ENCODE data around the gene C4BPB.

- TF ChIP-seq, protein P1, sequence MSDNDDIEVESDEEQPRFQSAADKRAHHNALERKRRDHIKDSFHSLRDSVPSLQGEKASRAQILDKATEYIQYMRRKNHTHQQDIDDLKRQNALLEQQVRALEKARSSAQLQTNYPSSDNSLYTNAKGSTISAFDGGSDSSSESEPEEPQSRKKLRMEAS (IDR thresholded peaks at IDR 0.05), result no peak
- TF ChIP-seq RAD21 (IDR thresholded peaks at IDR 0.05; ENCODE audit: low read depth) (no peak), EP300 (IDR thresholded peaks at IDR 0.05; ENCODE audit: borderline replicate concordance) (no peak), CREB1 (IDR thresholded peaks at IDR 0.05; ENCODE audit: low read depth) (no peak), USF1 (IDR thresholded peaks at IDR 0.05) (no peak), ZBTB7A (IDR thresholded peaks at IDR 0.05; ENCODE audit: low read depth) (no peak), TEAD4 (IDR thresholded peaks at IDR 0.05) (no peak), TAF1 (IDR thresholded peaks at IDR 0.05; ENCODE audit: low read depth) (no peak), REST (IDR thresholded peaks at IDR 0.05; ENCODE audit: low read depth) (no peak), FOXM1 (IDR thresholded peaks at IDR 0.05; ENCODE audit: borderline replicate concordance, low read depth) (no peak), CEBPB (IDR thresholded peaks at IDR 0.05) (no peak), EGR1 (IDR thresholded peaks at IDR 0.05) (no peak), NFIC (IDR thresholded peaks at IDR 0.05) (no peak)
These were observed 42.5 kb downstream of the C4BPB start for GRCh38 chr1:207131163-207131562.
